Adipocyte (in vitro differentiated cells): Measurements from ENCODE around the gene C9.

ENCODE experiments used
- DNase-seq: peaks from one replicate; pipeline ENCODE4 v3.0.0-alpha.2; 2015; ENCODE audit warnings: low read depth
- H3K27me3 ChIP-seq: replicated peaks from 2 replicates; pipeline ENCODE4 v1.7.0; 2013; ENCODE audit warnings: mild to moderate bottlenecking, low read length, moderate library complexity; ENCODE audit not compliant: control insufficient read depth, insufficient read depth
- H3K36me3 ChIP-seq: 2 replicates; pipeline ENCODE4 v1.7.0; 2013; ENCODE audit warnings: low read length, mild to moderate bottlenecking, moderate library complexity; ENCODE audit not compliant: control insufficient read depth, insufficient read depth, severe bottlenecking
- H3K4me1 ChIP-seq: 2 replicates; pipeline ENCODE4 v1.7.0; 2013; ENCODE audit warnings: mild to moderate bottlenecking, low read length, moderate library complexity; ENCODE audit not compliant: control insufficient read depth, insufficient read depth
- H3K4me3 ChIP-seq: 2 replicates; pipeline ENCODE4 v1.7.0; 2013; ENCODE audit warnings: mild to moderate bottlenecking, low read length, moderate library complexity
- H3K9ac ChIP-seq: 2 replicates; pipeline ENCODE4 v1.7.0; 2013; ENCODE audit warnings: mild to moderate bottlenecking, low read length, moderate library complexity
- H3K9me3 ChIP-seq: 2 replicates; pipeline ENCODE4 v1.7.0; 2013; ENCODE audit warnings: mild to moderate bottlenecking, low read length, moderate library complexity; ENCODE audit not compliant: control insufficient read depth

Gene C9

DNA sequence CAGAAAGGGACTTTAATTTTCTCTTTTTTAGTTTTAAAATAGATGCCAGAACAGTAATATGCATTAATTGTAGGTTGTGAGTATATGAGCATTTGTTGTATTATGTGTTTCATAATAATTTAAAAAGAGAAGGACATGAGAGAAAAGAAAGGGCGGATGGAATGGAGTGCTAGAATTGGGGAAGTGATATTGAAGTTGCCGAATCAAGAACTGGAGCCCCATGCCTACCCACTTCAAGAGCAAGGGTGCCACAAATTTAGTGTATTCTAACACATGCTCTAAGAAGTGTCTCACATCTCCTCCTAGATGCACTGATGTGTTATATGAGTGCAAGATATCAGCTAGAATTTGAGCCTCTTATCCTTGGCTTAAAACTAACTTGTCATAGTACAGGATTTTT lies 101.3 kb downstream of the C9 start:
- no peak overlapping the region for H3K9ac ChIP-seq
- no peaks in the 10 kb centered on the region for H3K9me3 ChIP-seq
- no peak overlapping the region for H3K4me3 ChIP-seq
- no peaks in the 10 kb centered on the region for H3K36me3 ChIP-seq
- no peaks in the 10 kb centered on the region for H3K4me1 ChIP-seq
- DNase-seq, result no peak
- H3K27me3 ChIP-seq, result no peaks in the 10 kb centered on the region

DNA sequence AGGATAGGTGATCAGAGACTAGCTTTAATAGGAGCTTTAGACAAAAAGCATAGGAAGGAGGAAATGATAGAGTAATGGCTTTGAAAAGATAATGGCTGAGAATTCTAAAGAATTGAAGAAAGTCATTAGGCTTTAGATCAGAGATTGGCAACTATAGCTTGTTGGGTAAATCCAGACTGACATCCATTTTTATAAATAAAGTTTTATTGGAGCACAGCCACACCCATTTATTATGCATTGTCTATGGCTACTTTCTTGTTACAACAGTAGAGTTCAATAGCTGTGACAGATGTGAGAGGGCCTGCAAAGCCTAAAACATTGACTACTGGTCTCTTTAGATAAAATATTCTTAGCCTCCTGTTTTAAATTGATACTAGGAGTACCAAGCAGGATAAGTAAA lies 104.2 kb downstream of the C9 start:
- no peak for DNase-seq
- Histone ChIP-seq H3K4me3 (no peak overlapping the region), H3K4me1 (peaks cover 8% of the 10 kb centered on the region), H3K36me3 (no peaks in the 10 kb centered on the region), H3K27me3 (no peaks in the 10 kb centered on the region), H3K9ac (no peak overlapping the region), H3K9me3 (no peaks in the 10 kb centered on the region)

DNA sequence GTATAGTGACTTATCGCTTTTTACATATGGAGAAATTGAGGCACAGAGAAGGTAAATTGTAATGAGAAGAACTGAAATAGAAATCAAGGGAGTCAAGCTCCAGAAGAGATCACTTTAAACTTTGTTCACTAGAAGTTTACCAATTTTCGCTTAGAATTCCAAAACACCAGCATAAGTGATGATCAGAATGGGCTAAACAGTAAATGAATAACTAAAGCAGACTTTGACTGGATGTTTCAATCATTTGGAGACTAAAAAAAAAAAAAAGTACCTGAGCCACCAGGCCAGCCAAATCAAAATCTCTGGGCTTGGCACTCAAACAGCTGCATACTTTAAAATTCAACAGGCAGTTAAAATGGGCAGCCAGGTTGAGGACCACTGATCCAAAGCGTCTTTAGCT lies 106.7 kb downstream of the C9 start:
- H3K4me1 ChIP-seq, result peaks cover 17% of the 10 kb centered on the region
- DNase-seq, result no peak
- no peaks in the 10 kb centered on the region for H3K9me3 ChIP-seq
- no peaks in the 10 kb centered on the region for H3K27me3 ChIP-seq
- H3K4me3 ChIP-seq, result no peak overlapping the region
- H3K9ac ChIP-seq, result no peak overlapping the region
- no peaks in the 10 kb centered on the region for H3K36me3 ChIP-seq

DNA sequence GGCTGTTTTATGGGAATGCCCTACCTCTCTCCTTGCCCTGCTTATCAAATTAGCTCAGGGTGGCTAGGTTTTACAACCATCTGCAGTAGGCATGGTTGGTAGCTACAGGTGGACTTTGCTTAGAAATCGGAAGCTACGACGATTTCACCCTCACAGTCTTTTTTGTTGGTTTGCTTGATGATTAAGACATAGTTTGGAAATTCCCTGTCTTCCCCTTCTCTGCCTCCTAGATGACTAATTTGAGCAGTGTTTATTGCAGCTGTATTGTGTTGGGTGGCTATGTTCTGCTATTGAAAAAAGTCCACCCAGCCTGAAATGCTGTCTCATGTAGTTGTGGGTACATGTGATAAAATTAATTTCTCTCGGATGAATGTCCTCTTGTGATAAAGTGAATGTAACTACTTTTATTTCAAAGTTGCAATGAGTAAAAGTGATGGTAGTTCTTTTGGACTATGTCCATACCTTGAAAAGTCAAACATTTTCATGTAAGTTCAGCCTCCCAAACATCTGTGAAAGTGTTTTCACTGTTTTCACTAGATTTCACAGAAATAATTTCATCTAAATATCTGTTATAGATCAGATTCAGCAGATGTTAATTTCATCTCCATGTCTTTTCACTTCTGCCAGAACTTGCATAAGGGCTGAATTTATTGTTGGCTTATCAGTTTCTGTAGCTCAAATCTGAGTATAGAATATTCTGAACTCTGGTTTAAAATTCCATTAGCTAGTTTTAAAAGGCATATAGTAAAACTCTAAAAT lies 107.6 kb downstream of the C9 start:
- H3K9me3 ChIP-seq, result no peaks in the 10 kb centered on the region
- DNase-seq, result peak; percentile 82
- no peak overlapping the region for H3K9ac ChIP-seq
- H3K36me3 ChIP-seq, result no peaks in the 10 kb centered on the region
- peaks cover 19% of the 10 kb centered on the region for H3K4me1 ChIP-seq
- H3K27me3 ChIP-seq, result no peaks in the 10 kb centered on the region
- peak overlapping the region; percentile 67 for H3K4me3 ChIP-seq

DNA sequence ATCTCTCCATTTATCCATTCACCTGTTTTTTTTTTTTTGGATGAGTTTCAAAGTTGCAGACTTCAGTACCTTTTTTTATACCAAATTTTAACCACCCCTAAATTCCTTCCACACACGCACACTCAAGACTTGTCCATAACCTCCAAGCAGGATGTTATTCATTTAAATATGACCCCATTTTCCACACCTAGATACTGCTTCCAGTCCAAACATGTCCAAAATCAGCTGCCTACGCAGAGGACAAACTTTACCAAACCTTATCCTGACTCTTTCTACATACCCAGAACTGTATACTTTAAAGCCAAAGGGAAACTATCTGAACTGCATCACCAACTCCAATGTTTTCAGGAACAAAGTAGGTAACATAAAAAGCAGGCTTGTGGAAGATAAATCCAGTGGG lies 108.9 kb downstream of the C9 start:
- DNase-seq, result no peak
- no peaks in the 10 kb centered on the region for H3K9me3 ChIP-seq

DNA sequence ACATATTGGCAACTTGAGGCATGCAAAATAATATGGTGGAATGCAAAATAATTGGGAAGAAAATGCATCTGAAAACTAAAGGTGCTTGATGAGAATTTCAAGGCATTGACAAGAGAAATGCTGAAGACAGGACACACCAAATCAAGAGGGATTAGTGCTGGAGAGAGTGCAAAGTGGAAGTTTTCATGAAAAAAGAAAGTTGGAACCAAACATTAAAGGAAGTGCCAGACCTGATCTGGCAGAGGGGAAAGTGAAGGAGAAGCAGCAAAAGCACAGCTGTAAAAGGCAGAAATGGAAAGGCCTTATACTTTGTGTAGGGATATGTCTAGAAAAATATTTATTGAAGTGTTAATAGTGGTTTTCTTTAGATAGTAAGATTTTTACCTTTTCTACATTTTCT lies 109.6 kb downstream of the C9 start:
- Histone ChIP-seq H3K27me3 (no peaks in the 10 kb centered on the region), H3K4me3 (no peak overlapping the region), H3K36me3 (no peaks in the 10 kb centered on the region), H3K4me1 (peaks cover 19% of the 10 kb centered on the region), H3K9ac (no peak overlapping the region), H3K9me3 (no peaks in the 10 kb centered on the region)
- no peak for DNase-seq

More for the DNA sequence above, 108.9 kb downstream of the C9 start:
- no peaks in the 10 kb centered on the region for H3K36me3 ChIP-seq
- no peak overlapping the region for H3K4me3 ChIP-seq
- H3K4me1 ChIP-seq, result peaks cover 19% of the 10 kb centered on the region
- no peak overlapping the region for H3K9ac ChIP-seq
- no peaks in the 10 kb centered on the region for H3K27me3 ChIP-seq

DNA sequence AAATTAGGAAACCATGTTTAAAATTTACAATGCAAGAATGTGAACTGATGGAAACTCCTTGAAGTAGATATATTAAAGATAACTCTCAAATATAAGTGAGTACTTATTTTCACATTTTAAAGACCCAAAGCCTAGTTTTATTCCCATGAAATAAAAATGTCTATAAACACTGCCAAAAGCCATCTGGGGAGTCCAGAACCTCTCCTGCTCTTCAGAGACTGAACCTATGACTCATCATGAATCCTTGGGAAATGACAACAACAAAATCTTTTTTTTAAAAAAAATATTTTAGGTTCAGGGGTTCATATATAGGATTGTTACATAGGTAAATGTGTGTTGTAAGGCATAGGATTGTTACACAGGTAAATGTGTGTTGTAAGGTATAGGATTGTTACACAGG lies 111.1 kb downstream of the C9 start:
- no peaks in the 10 kb centered on the region for H3K27me3 ChIP-seq
- peak; percentile 31 for DNase-seq

DNA sequence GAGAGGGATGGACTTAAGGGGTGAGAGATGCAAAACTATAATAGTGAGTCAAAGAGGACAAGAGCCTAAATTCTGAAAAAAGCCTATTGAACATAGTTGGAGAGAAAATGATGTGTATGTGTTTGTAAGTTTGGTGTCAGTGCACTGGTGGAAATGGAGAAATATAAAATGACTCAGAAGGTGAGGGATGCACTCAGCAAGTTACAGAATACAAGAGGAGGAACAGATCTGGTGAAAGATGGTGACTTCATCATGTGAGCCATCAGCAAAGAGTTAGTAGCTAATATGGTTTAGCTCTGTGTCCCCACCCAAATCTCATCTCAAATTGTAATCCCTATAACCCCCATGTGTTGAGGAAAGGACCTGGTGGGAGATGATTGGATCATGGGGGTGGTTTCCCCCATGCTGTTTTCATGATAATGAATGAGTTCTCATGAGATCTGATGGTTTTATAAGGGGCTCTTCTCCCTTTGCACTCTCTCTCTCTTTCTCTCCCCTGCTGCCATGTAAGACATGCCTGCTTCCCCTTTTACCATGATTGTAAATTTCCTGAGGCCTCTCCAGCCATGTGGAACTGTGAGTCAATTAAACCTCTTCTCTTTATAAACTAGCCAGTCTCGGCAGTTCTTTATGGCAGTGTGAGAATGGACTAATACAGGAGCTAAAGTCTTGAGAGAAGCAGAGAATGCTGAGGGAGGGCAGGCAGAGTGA lies 114.6 kb downstream of the C9 start:
- no peak for DNase-seq
- Histone ChIP-seq H3K4me3 (no peak overlapping the region), H3K4me1 (peaks cover 11% of the 10 kb centered on the region), H3K27me3 (no peaks in the 10 kb centered on the region), H3K9me3 (no peaks in the 10 kb centered on the region), H3K36me3 (no peaks in the 10 kb centered on the region), H3K9ac (no peak overlapping the region)

More for the DNA sequence above, 111.1 kb downstream of the C9 start:
- H3K9ac ChIP-seq, result no peak overlapping the region
- H3K9me3 ChIP-seq, result no peaks in the 10 kb centered on the region
- H3K4me3 ChIP-seq, result no peak overlapping the region
- no peaks in the 10 kb centered on the region for H3K36me3 ChIP-seq
- peaks cover 19% of the 10 kb centered on the region for H3K4me1 ChIP-seq

DNA sequence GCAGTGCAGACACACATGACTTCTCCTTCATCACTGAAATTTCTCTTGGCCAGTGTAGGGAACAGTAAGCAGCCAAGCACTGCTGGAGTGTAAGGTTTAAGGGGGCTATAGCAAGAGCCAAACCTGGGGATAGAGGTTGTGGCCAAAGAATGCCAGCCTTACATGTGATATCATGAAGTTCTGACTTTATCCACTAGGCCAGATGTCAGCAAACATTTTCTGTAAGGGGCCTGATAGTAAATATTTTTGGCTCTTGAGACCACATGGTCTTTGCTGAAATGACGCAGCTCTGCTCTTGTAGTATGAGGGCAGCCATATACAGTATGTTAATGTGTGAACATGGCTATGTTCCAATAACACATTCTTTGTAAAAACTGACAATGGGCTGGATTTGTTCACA lies 115.2 kb downstream of the C9 start:
- no peak overlapping the region for H3K9ac ChIP-seq
- H3K9me3 ChIP-seq, result no peaks in the 10 kb centered on the region
- no peak overlapping the region for H3K4me3 ChIP-seq
- no peak for DNase-seq
- H3K4me1 ChIP-seq, result peaks cover 11% of the 10 kb centered on the region
- no peaks in the 10 kb centered on the region for H3K27me3 ChIP-seq
- H3K36me3 ChIP-seq, result no peaks in the 10 kb centered on the region

DNA sequence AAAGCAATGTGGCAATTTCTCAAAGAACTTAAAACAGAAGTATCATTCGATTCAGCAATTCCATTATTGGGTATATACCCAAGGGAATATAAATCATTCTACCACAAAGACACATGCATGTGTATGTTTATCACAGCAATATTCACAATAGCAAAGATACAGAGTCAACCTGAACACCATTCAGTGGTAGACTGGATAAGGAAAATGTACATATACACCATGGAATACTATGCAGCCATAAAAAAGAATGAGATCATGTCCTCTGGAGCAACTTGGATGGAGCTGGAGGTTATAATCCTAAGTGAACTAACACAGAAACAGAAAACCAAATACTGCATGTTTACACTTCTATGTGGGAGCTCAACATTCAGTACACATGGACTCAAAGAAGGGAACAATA lies 123.5 kb downstream of the C9 start:
- DNase-seq, result no peak
- Histone ChIP-seq H3K4me1 (no peaks in the 10 kb centered on the region), H3K36me3 (no peaks in the 10 kb centered on the region), H3K27me3 (no peaks in the 10 kb centered on the region), H3K9ac (no peak overlapping the region), H3K9me3 (peaks cover 7% of the 10 kb centered on the region), H3K4me3 (no peak overlapping the region)

DNA sequence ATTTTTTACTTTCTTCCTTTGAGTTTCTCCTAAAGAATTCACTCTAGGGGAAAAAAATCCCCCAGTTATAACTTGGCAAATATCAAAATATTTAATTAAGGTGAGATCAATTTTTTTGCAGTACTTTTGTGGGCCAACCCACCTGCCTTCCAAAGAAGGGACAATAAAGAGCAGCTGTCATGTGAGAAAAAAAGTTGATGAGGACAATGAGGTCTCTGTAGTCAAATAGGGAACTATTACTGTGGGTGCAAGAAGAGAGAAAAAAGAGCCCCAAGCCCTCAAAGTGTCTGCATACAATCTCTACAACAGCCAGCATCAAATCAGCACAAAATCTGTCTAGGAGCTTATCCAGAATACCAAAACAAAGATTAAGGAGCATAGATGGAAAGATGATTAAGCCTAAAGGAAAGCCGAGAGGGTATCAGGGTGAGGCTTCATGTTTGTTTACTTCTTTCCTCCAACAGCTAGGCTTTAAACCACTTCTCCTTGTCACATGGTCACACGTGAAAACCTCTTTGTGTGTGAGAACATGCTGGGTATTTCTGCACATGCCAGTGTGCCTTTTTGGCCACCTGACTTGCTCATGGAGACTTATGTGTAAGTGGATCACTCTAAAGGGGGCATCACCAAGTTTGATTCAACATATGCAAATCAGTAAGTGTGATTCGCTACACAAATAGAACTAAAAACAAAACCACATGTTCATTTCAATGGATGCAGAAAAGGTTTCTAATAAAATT lies 125.8 kb downstream of the C9 start:
- Histone ChIP-seq H3K9ac (no peak overlapping the region), H3K4me3 (no peak overlapping the region), H3K9me3 (peaks cover 7% of the 10 kb centered on the region), H3K27me3 (no peaks in the 10 kb centered on the region), H3K4me1 (no peaks in the 10 kb centered on the region), H3K36me3 (no peaks in the 10 kb centered on the region)
- DNase-seq, result no peak
